ENCODE data around the gene XIRP1.

The XIRP1 gene

GRCh38 chr3:39148435-39149058 lies 43.8 kb downstream of the XIRP1 start:
- H3K9me3 Mint-ChIP-seq: no peaks in the 10 kb centered on the region
- H3K36me3 Mint-ChIP-seq: peaks cover 34% of the 10 kb centered on the region
- H3K27ac Mint-ChIP-seq: peak overlapping the region; percentile 98
- no peaks in the 10 kb centered on the region for H3K27me3 Mint-ChIP-seq
- peak overlapping the region; percentile 97 for H3K4me3 Mint-ChIP-seq
- H3K4me1 Mint-ChIP-seq: peaks cover 75% of the 10 kb centered on the region

- Mint-ChIP-seq H3K27me3 (no peaks in the 10 kb centered on the region), H3K27ac (peak overlapping the region; percentile 98), H3K4me1 (peaks cover 78% of the 10 kb centered on the region), H3K4me3 (peak overlapping the region; percentile 97), H3K36me3 (peaks cover 36% of the 10 kb centered on the region), H3K9me3 (no peaks in the 10 kb centered on the region)
These were observed 44.5 kb downstream of the XIRP1 start for GRCh38 chr3:39147711-39148434.

- Mint-ChIP-seq H3K36me3 (peaks cover 33% of the 10 kb centered on the region), H3K4me1 (peaks cover 76% of the 10 kb centered on the region), H3K9me3 (no peaks in the 10 kb centered on the region), H3K27me3 (no peaks in the 10 kb centered on the region), H3K4me3 (peak overlapping the region; percentile 97), H3K27ac (peak overlapping the region; percentile 98)
These were observed 45.5 kb downstream of the XIRP1 start for GRCh38 chr3:39146611-39147591.

GRCh38 chr3:39146083-39146501 lies 46.3 kb downstream of the XIRP1 start:
- Mint-ChIP-seq H3K4me1 (peaks cover 70% of the 10 kb centered on the region), H3K27me3 (no peaks in the 10 kb centered on the region), H3K9me3 (no peaks in the 10 kb centered on the region), H3K27ac (no peak overlapping the region), H3K36me3 (peaks cover 34% of the 10 kb centered on the region), H3K4me3 (peak overlapping the region; percentile 97)

- H3K36me3 Mint-ChIP-seq: peaks cover 35% of the 10 kb centered on the region
- no peak overlapping the region for H3K4me3 Mint-ChIP-seq
- peaks cover 63% of the 10 kb centered on the region for H3K4me1 Mint-ChIP-seq
- no peaks in the 10 kb centered on the region for H3K9me3 Mint-ChIP-seq
- no peaks in the 10 kb centered on the region for H3K27me3 Mint-ChIP-seq
- peak overlapping the region; percentile 57 for H3K27ac Mint-ChIP-seq
These were observed 47.5 kb downstream of the XIRP1 start for GRCh38 chr3:39144748-39145380.

GRCh38 chr3:39144095-39144747 lies 48.2 kb downstream of the XIRP1 start:
- no peaks in the 10 kb centered on the region for H3K9me3 Mint-ChIP-seq
- peaks cover 59% of the 10 kb centered on the region for H3K4me1 Mint-ChIP-seq
- H3K36me3 Mint-ChIP-seq: peaks cover 35% of the 10 kb centered on the region
- H3K4me3 Mint-ChIP-seq: no peak overlapping the region
- no peaks in the 10 kb centered on the region for H3K27me3 Mint-ChIP-seq
- peak overlapping the region; percentile 57 for H3K27ac Mint-ChIP-seq

- Mint-ChIP-seq H3K4me3 (no peak overlapping the region), H3K9me3 (no peaks in the 10 kb centered on the region), H3K27ac (peak overlapping the region; percentile 12), H3K36me3 (peaks cover 26% of the 10 kb centered on the region), H3K27me3 (no peaks in the 10 kb centered on the region), H3K4me1 (peaks cover 50% of the 10 kb centered on the region)
These were observed 49.1 kb downstream of the XIRP1 start for GRCh38 chr3:39143051-39143885.

GRCh38 chr3:39142067-39142466 lies 50.3 kb downstream of the XIRP1 start:
- no peaks in the 10 kb centered on the region for H3K27me3 Mint-ChIP-seq
- no peaks in the 10 kb centered on the region for H3K9me3 Mint-ChIP-seq
- peaks cover 24% of the 10 kb centered on the region for H3K36me3 Mint-ChIP-seq
- peaks cover 38% of the 10 kb centered on the region for H3K4me1 Mint-ChIP-seq
- H3K4me3 Mint-ChIP-seq: no peak overlapping the region
- H3K27ac Mint-ChIP-seq: peak overlapping the region; percentile 82

GRCh38 chr3:39141171-39141995 lies 51.0 kb downstream of the XIRP1 start:
- Mint-ChIP-seq H3K9me3 (no peaks in the 10 kb centered on the region), H3K27ac (peak overlapping the region; percentile 82), H3K27me3 (no peaks in the 10 kb centered on the region), H3K4me1 (peaks cover 31% of the 10 kb centered on the region), H3K4me3 (no peak overlapping the region), H3K36me3 (peaks cover 23% of the 10 kb centered on the region)

- H3K9me3 Mint-ChIP-seq: no peaks in the 10 kb centered on the region
- peaks cover 19% of the 10 kb centered on the region for H3K36me3 Mint-ChIP-seq
- H3K27me3 Mint-ChIP-seq: no peaks in the 10 kb centered on the region
- H3K4me1 Mint-ChIP-seq: peaks cover 23% of the 10 kb centered on the region
- no peak overlapping the region for H3K4me3 Mint-ChIP-seq
- peak overlapping the region; percentile 84 for H3K27ac Mint-ChIP-seq
These were observed 51.9 kb downstream of the XIRP1 start for GRCh38 chr3:39140341-39140971.

GRCh38 chr3:39139442-39139841 lies 53.0 kb downstream of the XIRP1 start:
- Mint-ChIP-seq H3K4me3 (no peak overlapping the region), H3K36me3 (peaks cover 16% of the 10 kb centered on the region), H3K27ac (peak overlapping the region; percentile 41), H3K9me3 (no peaks in the 10 kb centered on the region), H3K27me3 (no peaks in the 10 kb centered on the region), H3K4me1 (peaks cover 20% of the 10 kb centered on the region)

GRCh38 chr3:39138804-39139415 lies 53.5 kb downstream of the XIRP1 start:
- Mint-ChIP-seq H3K27me3 (no peaks in the 10 kb centered on the region), H3K4me1 (peaks cover 17% of the 10 kb centered on the region), H3K36me3 (peaks cover 15% of the 10 kb centered on the region), H3K27ac (peak overlapping the region; percentile 35), H3K4me3 (no peak overlapping the region), H3K9me3 (no peaks in the 10 kb centered on the region)

Measured in activated naive CD4-positive, alpha-beta T cell treated with anti-CD3 and anti-CD28 coated beads, Interleukin-2, amount 50 U/mL, for 24 hours (primary cell).